PC-9 (cell line): ENCODE measurements around the gene ENPEP. TPM values are rescaled to one million over a fixed set of nuclear protein-coding genes. Genes with fewer than 3 reads are reported as not detected.

Source experiments
- BruUV-seq: library from RNA; stranded (reverse); fragments of 400-500 nt; replicated peaks from 2 replicates; lab custom pipeline; 2021; lab: Mats Ljungman, UMichigan
- CTCF ChIA-PET: fragments of 300-600 bp; sonication (Branson Sonifier 250); formaldehyde crosslinking; loops from one replicate; lab custom pipeline; 2022; ENCODE audit warnings: antibody characterized with exemption; lab: Charles Lee
- POLR2A ChIA-PET: fragments of 300-600 bp; sonication (Branson Sonifier 250); formaldehyde crosslinking; loops from one replicate; lab custom pipeline; 2022; ENCODE audit warnings: antibody characterized with exemption; ENCODE audit not compliant: unreplicated experiment; lab: Charles Lee
- DNase-seq, 2 experiments: peaks; one replicate each; pipeline versions ENCODE4 v3.0.0 to v3.0.0-alpha.2; 2015 to 2022; ENCODE audit warnings: mixed read lengths in 1 of 2
- H2AFZ ChIP-seq: fragments of 200-600 bp; sonication (generic); 2 replicates; pipeline ENCODE4 v1.8.1; 2017; ENCODE audit warnings: antibody characterized with exemption
- H3F3A ChIP-seq: fragments of 200-600 bp; sonication (generic); 2 replicates; pipeline ENCODE4 v1.8.1; 2017; ENCODE audit warnings: antibody characterized with exemption, mild to moderate bottlenecking, low read depth; ENCODE audit not compliant: insufficient read depth
- H3K27ac ChIP-seq: fragments of 200-600 bp; sonication (generic); 2 replicates; pipeline ENCODE4 v1.6.1; 2016; ENCODE audit warnings: mixed run types
- H3K27me3 ChIP-seq: fragments of 200-600 bp; sonication (generic); 2 replicates; pipeline ENCODE4 v1.6.1; 2016; ENCODE audit warnings: low read depth, mixed run types; ENCODE audit not compliant: insufficient read depth
- H3K36me3 ChIP-seq: fragments of 200-600 bp; sonication (generic); 2 replicates; pipeline ENCODE4 v1.6.1; 2016; ENCODE audit warnings: low read depth, mixed run types
- H3K4me1 ChIP-seq: fragments of 200-600 bp; sonication (generic); replicated peaks from 2 replicates; pipeline ENCODE4 v1.6.1; 2016; ENCODE audit warnings: mixed run types; ENCODE audit not compliant: insufficient read depth
- H3K4me2 ChIP-seq: fragments of 200-600 bp; sonication (generic); 2 replicates; pipeline ENCODE4 v1.6.1; 2017; ENCODE audit warnings: mixed run types
- H3K4me3 ChIP-seq: fragments of 200-600 bp; sonication (generic); 2 replicates; pipeline ENCODE4 v1.6.1; 2016; ENCODE audit warnings: mixed run types
- H3K79me2 ChIP-seq: fragments of 200-600 bp; sonication (generic); 2 replicates; pipeline ENCODE4 v1.6.1; 2017; ENCODE audit warnings: low read depth, mixed run types
- H3K9me2 ChIP-seq: fragments of 200-600 bp; sonication (generic); 2 replicates; pipeline ENCODE4 v1.8.1; 2017; ENCODE audit warnings: mild to moderate bottlenecking; ENCODE audit not compliant: insufficient read depth
- H3K9me3 ChIP-seq: fragments of 200-600 bp; sonication (generic); 2 replicates; pipeline ENCODE4 v1.8.1; 2016; ENCODE audit warnings: low read depth; ENCODE audit not compliant: insufficient read depth
- H4K20me1 ChIP-seq: fragments of 200-600 bp; sonication (generic); 2 replicates; pipeline ENCODE4 v1.8.1; 2017; ENCODE audit not compliant: insufficient read depth
- CTCF ChIP-seq: fragments of 200-600 bp; sonication (generic); conservative IDR thresholded peaks from 2 replicates; pipeline ENCODE4 v1.6.1; 2017; ENCODE audit warnings: mixed run types, antibody characterized with exemption, mild to moderate bottlenecking, moderate library complexity
- EZH2 ChIP-seq: fragments of 200-600 bp; sonication (generic); IDR thresholded peaks from 2 replicates; pipeline ENCODE4 v1.8.0; 2017; ENCODE audit warnings: antibody characterized with exemption, low read depth
- intact Hi-C: fragments of 100-400 bp; cut with micrococcal nuclease; formaldehyde crosslinking; loops from one replicate; pipeline ENCODE4 v1.10.0; 2022; ENCODE audit not compliant: unreplicated experiment
- total RNA-seq: library from RNA; stranded (reverse); gene quantifications from 2 replicates; pipeline ENCODE4 v1.2.3, GENCODE V29; 2021

Gene ENPEP
- total RNA-seq, 1 experiment from 2014 or later: not detected

- Histone ChIP-seq H3K36me3 (no peaks in the 10 kb centered on the region), H3K9me3 (no peaks in the 10 kb centered on the region), H3K79me2 (no peaks in the 10 kb centered on the region), H3F3A (no peaks in the 10 kb centered on the region), H2AFZ (no peak overlapping the region), H4K20me1 (no peaks in the 10 kb centered on the region), H3K4me3 (no peak overlapping the region), H3K27ac (no peak overlapping the region), H3K4me1 (no peaks in the 10 kb centered on the region), H3K4me2 (no peak overlapping the region), H3K27me3 (no peaks in the 10 kb centered on the region), H3K9me2 (no peaks in the 10 kb centered on the region)
- DNase-seq: no peak
- ChIA-PET CTCF (no interaction called here), POLR2A (no interaction called here)
- intact Hi-C loops: no loop called here
- no TSS peak for BruUV-seq
- TF ChIP-seq CTCF: no peak
- TF ChIP-seq EZH2: no peak
These were observed 23.4 kb upstream of the ENPEP start for GRCh38 chr4:110452546-110452945.

- TF ChIP-seq EZH2 (no peak), CTCF (no peak)
- Histone ChIP-seq H2AFZ (no peak overlapping the region), H3K27me3 (no peaks in the 10 kb centered on the region), H3K36me3 (no peaks in the 10 kb centered on the region), H4K20me1 (no peaks in the 10 kb centered on the region), H3K9me3 (no peaks in the 10 kb centered on the region), H3K9me2 (no peaks in the 10 kb centered on the region), H3K4me3 (no peak overlapping the region), H3K4me1 (no peaks in the 10 kb centered on the region), H3K4me2 (no peak overlapping the region), H3K27ac (no peak overlapping the region), H3F3A (no peaks in the 10 kb centered on the region), H3K79me2 (no peaks in the 10 kb centered on the region)
- DNase-seq: no peak
- POLR2A ChIA-PET: no interaction called here
- intact Hi-C loops: no loop called here
- CTCF ChIA-PET: no interaction called here
- BruUV-seq: no TSS peak
These were observed 21.5 kb upstream of the ENPEP start for GRCh38 chr4:110454441-110454840.

GRCh38 chr4:110458494-110459266, 17.3 kb upstream of the ENPEP start:
- no peaks in the 10 kb centered on the region for H3K36me3 ChIP-seq
- no peaks in the 10 kb centered on the region for H3K27me3 ChIP-seq
- no peak overlapping the region; the same call in 1 of the 2 replicates for H2AFZ ChIP-seq
- H3K4me3 ChIP-seq: no peak overlapping the region
- POLR2A ChIA-PET: no interaction called here
- H4K20me1 ChIP-seq: no peaks in the 10 kb centered on the region
- no peaks in the 10 kb centered on the region for H3F3A ChIP-seq
- H3K4me1 ChIP-seq: no peaks in the 10 kb centered on the region
- TF ChIP-seq CTCF: no peak
- no peak for TF ChIP-seq EZH2
- H3K4me2 ChIP-seq: no peak overlapping the region
- DNase-seq: no peak
- CTCF ChIA-PET: no interaction called here
- BruUV-seq: no TSS peak
- H3K27ac ChIP-seq: no peak overlapping the region
- no peaks in the 10 kb centered on the region for H3K9me3 ChIP-seq
- H3K79me2 ChIP-seq: no peaks in the 10 kb centered on the region
- intact Hi-C loops: no loop called here
- no peaks in the 10 kb centered on the region for H3K9me2 ChIP-seq
